ENCODE data around the gene ALS2. TPM values are rescaled to one million over a fixed set of nuclear protein-coding genes. Genes with fewer than 3 reads are reported as not detected.

Gene ALS2
- total RNA-seq, 1 experiment from 2014 or later, result 28.2 TPM

GRCh38 chr2:201754717-201755415 lies 25.9 kb downstream of the ALS2 start:
- no peak for DNase-seq (ENCODE audit: low read depth)

- DNase-seq (ENCODE audit: low read depth), result no peak
Measured at GRCh38 chr2:201751566-201751965, 29.2 kb downstream of the ALS2 start.

GRCh38 chr2:201746551-201746950 lies 34.2 kb downstream of the ALS2 start:
- DNase-seq (ENCODE audit: low read depth), result no peak

- no peak for DNase-seq (ENCODE audit: low read depth)
Measured at GRCh38 chr2:201735486-201735885, 45.2 kb downstream of the ALS2 start.

GRCh38 chr2:201734111-201734510 lies 46.6 kb downstream of the ALS2 start:
- DNase-seq (ENCODE audit: low read depth), result no peak

- DNase-seq (ENCODE audit: low read depth), result peak; percentile 13
Measured at GRCh38 chr2:201733544-201733943, 47.2 kb downstream of the ALS2 start.

GRCh38 chr2:201730651-201731285 lies 50.0 kb downstream of the ALS2 start:
- DNase-seq (ENCODE audit: low read depth), result no peak

GRCh38 chr2:201715459-201715858 lies 65.3 kb downstream of the ALS2 start:
- no peak for DNase-seq (ENCODE audit: low read depth)

GRCh38 chr2:201712726-201713125 lies 68.0 kb downstream of the ALS2 start:
- no peak for DNase-seq (ENCODE audit: low read depth)

GRCh38 chr2:201709747-201710146 lies 71.0 kb downstream of the ALS2 start:
- no peak for DNase-seq (ENCODE audit: low read depth)

GRCh38 chr2:201709049-201709448 lies 71.7 kb downstream of the ALS2 start:
- no peak for DNase-seq (ENCODE audit: low read depth)

- DNase-seq (ENCODE audit: low read depth), result peak; percentile 39
Measured at GRCh38 chr2:201707753-201708152, 73.0 kb downstream of the ALS2 start.

- DNase-seq (ENCODE audit: low read depth), result peak; percentile 1
Measured at GRCh38 chr2:201707142-201707541, 73.6 kb downstream of the ALS2 start.

- DNase-seq (ENCODE audit: low read depth), result peak; percentile 41
Measured at GRCh38 chr2:201704536-201704935, 76.2 kb downstream of the ALS2 start.

GRCh38 chr2:201701646-201702045 lies 79.1 kb downstream of the ALS2 start:
- DNase-seq (ENCODE audit: low read depth), result no peak

GRCh38 chr2:201699416-201699815 lies 81.3 kb downstream of the ALS2 start:
- peak; percentile 4 for DNase-seq (ENCODE audit: low read depth)

- DNase-seq (ENCODE audit: low read depth), result peak; percentile 85
Measured at GRCh38 chr2:201698588-201699226, 82.0 kb downstream of the ALS2 start, which contains the start of gene MPP4. TSS of gene MPP4 (minus strand) at chr2:201698644. CDS start at chr2:201693954, 4,690 bp downstream.

GRCh38 chr2:201697899-201698298 lies 82.8 kb downstream of the ALS2 start:
- DNase-seq (ENCODE audit: low read depth), result peak; percentile 91

GRCh38 chr2:201696151-201696659 lies 84.5 kb downstream of the ALS2 start:
- peak; percentile 91 for DNase-seq (ENCODE audit: low read depth)

- DNase-seq (ENCODE audit: low read depth), result no peak
Measured at GRCh38 chr2:201685156-201685555, 95.6 kb downstream of the ALS2 start.

- DNase-seq (ENCODE audit: low read depth), result no peak
Measured at GRCh38 chr2:201680743-201681142, 100.0 kb downstream of the ALS2 start.

- DNase-seq (ENCODE audit: low read depth), result no peak
Measured at GRCh38 chr2:201678401-201678800, 102.3 kb downstream of the ALS2 start.

GRCh38 chr2:201675454-201675853 lies 105.3 kb downstream of the ALS2 start:
- no peak for DNase-seq (ENCODE audit: low read depth)

Data from M059J (cell line).